ENCODE results near the gene CNTNAP5.

Gene CNTNAP5

GRCh38 chr2:124647245-124647644 lies 622.2 kb downstream of the CNTNAP5 start:
- 0 out of 2 replicates have a peak, but pooled peaks cover 5% of the 10 kb centered on the region for H3K4me1 ChIP-seq (ENCODE audit: control insufficient read depth, insufficient read depth, low read length)
- H3K4me3 ChIP-seq (ENCODE audit: low read depth, low read length) = no peak overlapping the region
- no peak overlapping the region for H3K9ac ChIP-seq (ENCODE audit: low read depth, low read length)
- H3K9me3 ChIP-seq (ENCODE audit: control insufficient read depth, insufficient read depth, low read length) = no peaks in the 10 kb centered on the region
- no peaks in the 10 kb centered on the region for H3K36me3 ChIP-seq (ENCODE audit: control insufficient read depth, insufficient read depth, low read length)
- H3K27ac ChIP-seq (ENCODE audit: low read depth, low read length) = no peak overlapping the region
- H3K27me3 ChIP-seq (ENCODE audit: control insufficient read depth, insufficient read depth, low read length) = no peaks in the 10 kb centered on the region

- no peak overlapping the region for H3K27ac ChIP-seq (ENCODE audit: low read depth, low read length)
- H3K4me3 ChIP-seq (ENCODE audit: low read depth, low read length) = no peak overlapping the region
- 0 out of 2 replicates have a peak, but pooled peaks cover 6% of the 10 kb centered on the region for H3K4me1 ChIP-seq (ENCODE audit: control insufficient read depth, insufficient read depth, low read length)
- H3K36me3 ChIP-seq (ENCODE audit: control insufficient read depth, insufficient read depth, low read length) = no peaks in the 10 kb centered on the region
- no peak overlapping the region for H3K9ac ChIP-seq (ENCODE audit: low read depth, low read length)
- no peaks in the 10 kb centered on the region for H3K9me3 ChIP-seq (ENCODE audit: control insufficient read depth, insufficient read depth, low read length)
- H3K27me3 ChIP-seq (ENCODE audit: control insufficient read depth, insufficient read depth, low read length) = no peaks in the 10 kb centered on the region
Observed at GRCh38 chr2:124647663-124648062, 622.6 kb downstream of the CNTNAP5 start.

- Histone ChIP-seq H3K9ac (ENCODE audit: low read depth, low read length) (no peak overlapping the region), H3K9me3 (ENCODE audit: control insufficient read depth, insufficient read depth, low read length) (no peaks in the 10 kb centered on the region), H3K36me3 (ENCODE audit: control insufficient read depth, insufficient read depth, low read length) (no peaks in the 10 kb centered on the region), H3K27me3 (ENCODE audit: control insufficient read depth, insufficient read depth, low read length) (no peaks in the 10 kb centered on the region), H3K4me3 (ENCODE audit: low read depth, low read length) (no peak overlapping the region), H3K27ac (ENCODE audit: low read depth, low read length) (no peak overlapping the region), H3K4me1 (ENCODE audit: control insufficient read depth, insufficient read depth, low read length) (0 out of 2 replicates have a peak, but pooled peaks cover 6% of the 10 kb centered on the region)
Observed at GRCh38 chr2:124649001-124649400, 623.9 kb downstream of the CNTNAP5 start.

- 0 out of 2 replicates have a peak, but pooled peaks cover 6% of the 10 kb centered on the region for H3K4me1 ChIP-seq (ENCODE audit: control insufficient read depth, insufficient read depth, low read length)
- no peak overlapping the region for H3K27ac ChIP-seq (ENCODE audit: low read depth, low read length)
- H3K36me3 ChIP-seq (ENCODE audit: control insufficient read depth, insufficient read depth, low read length) = no peaks in the 10 kb centered on the region
- no peaks in the 10 kb centered on the region for H3K27me3 ChIP-seq (ENCODE audit: control insufficient read depth, insufficient read depth, low read length)
- H3K4me3 ChIP-seq (ENCODE audit: low read depth, low read length) = no peak overlapping the region
- H3K9me3 ChIP-seq (ENCODE audit: control insufficient read depth, insufficient read depth, low read length) = no peaks in the 10 kb centered on the region
- no peak overlapping the region for H3K9ac ChIP-seq (ENCODE audit: low read depth, low read length)
Observed at GRCh38 chr2:124652099-124652498, 627.0 kb downstream of the CNTNAP5 start.

GRCh38 chr2:124658373-124658772 lies 633.3 kb downstream of the CNTNAP5 start:
- no peaks in the 10 kb centered on the region for H3K27me3 ChIP-seq (ENCODE audit: control insufficient read depth, insufficient read depth, low read length)
- H3K9me3 ChIP-seq (ENCODE audit: control insufficient read depth, insufficient read depth, low read length) = no peaks in the 10 kb centered on the region
- H3K27ac ChIP-seq (ENCODE audit: low read depth, low read length) = no peak overlapping the region
- H3K4me1 ChIP-seq (ENCODE audit: control insufficient read depth, insufficient read depth, low read length) = peaks cover 5% of the 10 kb centered on the region
- no peaks in the 10 kb centered on the region for H3K36me3 ChIP-seq (ENCODE audit: control insufficient read depth, insufficient read depth, low read length)
- H3K4me3 ChIP-seq (ENCODE audit: low read depth, low read length) = no peak overlapping the region
- H3K9ac ChIP-seq (ENCODE audit: low read depth, low read length) = no peak overlapping the region

- H3K9me3 ChIP-seq (ENCODE audit: control insufficient read depth, insufficient read depth, low read length) = no peaks in the 10 kb centered on the region
- no peak overlapping the region for H3K9ac ChIP-seq (ENCODE audit: low read depth, low read length)
- H3K27ac ChIP-seq (ENCODE audit: low read depth, low read length) = no peak overlapping the region
- H3K4me3 ChIP-seq (ENCODE audit: low read depth, low read length) = no peak overlapping the region
- no peaks in the 10 kb centered on the region for H3K27me3 ChIP-seq (ENCODE audit: control insufficient read depth, insufficient read depth, low read length)
- peaks cover 12% of the 10 kb centered on the region for H3K4me1 ChIP-seq (ENCODE audit: control insufficient read depth, insufficient read depth, low read length)
- no peaks in the 10 kb centered on the region for H3K36me3 ChIP-seq (ENCODE audit: control insufficient read depth, insufficient read depth, low read length)
Observed at GRCh38 chr2:124661558-124661957, 636.5 kb downstream of the CNTNAP5 start.

- Histone ChIP-seq H3K4me3 (ENCODE audit: low read depth, low read length) (no peak overlapping the region), H3K9ac (ENCODE audit: low read depth, low read length) (no peak overlapping the region), H3K4me1 (ENCODE audit: control insufficient read depth, insufficient read depth, low read length) (peaks cover 12% of the 10 kb centered on the region), H3K36me3 (ENCODE audit: control insufficient read depth, insufficient read depth, low read length) (no peaks in the 10 kb centered on the region), H3K9me3 (ENCODE audit: control insufficient read depth, insufficient read depth, low read length) (no peaks in the 10 kb centered on the region), H3K27me3 (ENCODE audit: control insufficient read depth, insufficient read depth, low read length) (no peaks in the 10 kb centered on the region), H3K27ac (ENCODE audit: low read depth, low read length) (no peak overlapping the region)
Observed at GRCh38 chr2:124662946-124663644, 638.0 kb downstream of the CNTNAP5 start.

- Histone ChIP-seq H3K27ac (ENCODE audit: low read depth, low read length) (no peak overlapping the region), H3K9me3 (ENCODE audit: control insufficient read depth, insufficient read depth, low read length) (no peaks in the 10 kb centered on the region), H3K27me3 (ENCODE audit: control insufficient read depth, insufficient read depth, low read length) (no peaks in the 10 kb centered on the region), H3K36me3 (ENCODE audit: control insufficient read depth, insufficient read depth, low read length) (no peaks in the 10 kb centered on the region), H3K4me3 (ENCODE audit: low read depth, low read length) (no peak overlapping the region), H3K4me1 (ENCODE audit: control insufficient read depth, insufficient read depth, low read length) (peaks cover 12% of the 10 kb centered on the region), H3K9ac (ENCODE audit: low read depth, low read length) (no peak overlapping the region)
Observed at GRCh38 chr2:124663645-124663997, 638.5 kb downstream of the CNTNAP5 start.

GRCh38 chr2:124664363-124664762 lies 639.3 kb downstream of the CNTNAP5 start:
- Histone ChIP-seq H3K27ac (ENCODE audit: low read depth, low read length) (no peak overlapping the region), H3K4me3 (ENCODE audit: low read depth, low read length) (no peak overlapping the region), H3K9me3 (ENCODE audit: control insufficient read depth, insufficient read depth, low read length) (no peaks in the 10 kb centered on the region), H3K27me3 (ENCODE audit: control insufficient read depth, insufficient read depth, low read length) (no peaks in the 10 kb centered on the region), H3K36me3 (ENCODE audit: control insufficient read depth, insufficient read depth, low read length) (no peaks in the 10 kb centered on the region), H3K4me1 (ENCODE audit: control insufficient read depth, insufficient read depth, low read length) (peaks cover 12% of the 10 kb centered on the region), H3K9ac (ENCODE audit: low read depth, low read length) (no peak overlapping the region)

GRCh38 chr2:124666976-124667375 lies 641.9 kb downstream of the CNTNAP5 start:
- Histone ChIP-seq H3K9me3 (ENCODE audit: control insufficient read depth, insufficient read depth, low read length) (no peaks in the 10 kb centered on the region), H3K27me3 (ENCODE audit: control insufficient read depth, insufficient read depth, low read length) (no peaks in the 10 kb centered on the region), H3K36me3 (ENCODE audit: control insufficient read depth, insufficient read depth, low read length) (no peaks in the 10 kb centered on the region), H3K4me1 (ENCODE audit: control insufficient read depth, insufficient read depth, low read length) (peaks cover 12% of the 10 kb centered on the region), H3K9ac (ENCODE audit: low read depth, low read length) (no peak overlapping the region), H3K27ac (ENCODE audit: low read depth, low read length) (no peak overlapping the region), H3K4me3 (ENCODE audit: low read depth, low read length) (no peak overlapping the region)

- H3K4me1 ChIP-seq (ENCODE audit: control insufficient read depth, insufficient read depth, low read length) = peaks cover 8% of the 10 kb centered on the region
- H3K27me3 ChIP-seq (ENCODE audit: control insufficient read depth, insufficient read depth, low read length) = no peaks in the 10 kb centered on the region
- no peak overlapping the region for H3K4me3 ChIP-seq (ENCODE audit: low read depth, low read length)
- H3K27ac ChIP-seq (ENCODE audit: low read depth, low read length) = no peak overlapping the region
- H3K36me3 ChIP-seq (ENCODE audit: control insufficient read depth, insufficient read depth, low read length) = no peaks in the 10 kb centered on the region
- no peaks in the 10 kb centered on the region for H3K9me3 ChIP-seq (ENCODE audit: control insufficient read depth, insufficient read depth, low read length)
- H3K9ac ChIP-seq (ENCODE audit: low read depth, low read length) = no peak overlapping the region
Observed at GRCh38 chr2:124668161-124668560, 643.1 kb downstream of the CNTNAP5 start.
